HEK293 (cell line): ENCODE data around the gene NAA25.
A peak's percentile ranks its signal among the peaks of the same experiment; 100 is the strongest.

ENCODE experiments used
- CTCF ChIA-PET: fragments of 350-600 bp; formaldehyde crosslinking; extraction: SDS; loops from one replicate; lab custom pipeline; 2021; ENCODE audit warnings: antibody characterized with exemption; lab: Yijun Ruan, JAX
- POLR2A ChIA-PET: fragments of 300-600 bp; formaldehyde crosslinking; extraction: SDS; loops from one replicate; lab custom pipeline; 2020; ENCODE audit warnings: antibody characterized with exemption, inconsistent platforms; lab: Yijun Ruan, JAX
- H3K27ac ChIP-seq: fragments of 200-500 bp; sonication (Bioruptor generic); 2 replicates; pipeline ENCODE4 v1.5.1; 2014; ENCODE audit warnings: low read depth, low read length, control low read depth, inconsistent platforms; ENCODE audit errors: extremely low read depth
- H3K36me3 ChIP-seq, 2 experiments: fragments of 200-500 bp in 1 of 2; sonication (Bioruptor generic) in 1 of 2; 1 replicate in 1 of 2; 2 replicates in 1 of 2; pipeline ENCODE4 v1.5.1; 2014 to 2017; ENCODE audit warnings: inconsistent platforms in 2 of 2, low read length in 2 of 2; ENCODE audit not compliant: control insufficient read depth in 2 of 2, insufficient read depth in 1 of 2
- H3K4me1 ChIP-seq: fragments of 200-500 bp; sonication (Bioruptor generic); 2 replicates; pipeline ENCODE4 v1.5.1; 2014; ENCODE audit warnings: mild to moderate bottlenecking, low read length, inconsistent platforms; ENCODE audit not compliant: control insufficient read depth, insufficient read depth
- H3K4me3 ChIP-seq: 2 replicates; pipeline ENCODE4 v1.5.1; 2011; ENCODE audit warnings: low read depth, mild to moderate bottlenecking, control low read depth, low read length, moderate library complexity
- H3K9me3 ChIP-seq: fragments of 200-500 bp; sonication (Bioruptor generic); 2 replicates; pipeline ENCODE4 v1.5.1; 2014; ENCODE audit warnings: low read depth, low read length, inconsistent platforms; ENCODE audit not compliant: control insufficient read depth, insufficient read depth
- GLI4 ChIP-seq: fragments of 450-650 bp; formaldehyde crosslinking; IDR thresholded peaks from 2 replicates; pipeline ENCODE4 v1.5.1; 2016; ENCODE audit warnings: missing biosample characterization, missing genetic modification characterization
- GLIS2 ChIP-seq: fragments of 450-650 bp; formaldehyde crosslinking; IDR thresholded peaks from 2 replicates; pipeline ENCODE4 v1.5.1; 2016; ENCODE audit warnings: missing biosample characterization, missing genetic modification characterization
- IKZF3 ChIP-seq: fragments of 450-650 bp; IDR thresholded peaks from 2 replicates; pipeline ENCODE4 v1.5.0; 2018; ENCODE audit warnings: missing biosample characterization, mild to moderate bottlenecking, missing genetic modification characterization, moderate library complexity
- KLF10 ChIP-seq: fragments of 450-650 bp; IDR thresholded peaks from 2 replicates; pipeline ENCODE4 v1.5.1; 2018; ENCODE audit warnings: missing biosample characterization, mild to moderate bottlenecking, missing genetic modification characterization
- KLF16 ChIP-seq: fragments of 450-650 bp; formaldehyde crosslinking; IDR thresholded peaks from 2 replicates; pipeline ENCODE4 v1.5.1; 2017; ENCODE audit warnings: missing biosample characterization, missing genetic modification characterization
- KLF7 ChIP-seq: fragments of 450-650 bp; formaldehyde crosslinking; IDR thresholded peaks from 2 replicates; pipeline ENCODE4 v1.5.1; 2016; ENCODE audit warnings: missing biosample characterization, missing genetic modification characterization, borderline replicate concordance
- MZF1 ChIP-seq: fragments of 450-650 bp; formaldehyde crosslinking; IDR thresholded peaks from 2 replicates; pipeline ENCODE4 v1.5.1; 2017; ENCODE audit warnings: missing biosample characterization, missing genetic modification characterization, borderline replicate concordance
- PRDM1 ChIP-seq: fragments of 450-650 bp; formaldehyde crosslinking; IDR thresholded peaks from 2 replicates; pipeline ENCODE4; 2016; ENCODE audit warnings: missing biosample characterization, missing genetic modification characterization
- SETDB1 ChIP-seq: IDR thresholded peaks from one replicate; pipeline ENCODE4 v1.6.1; 2017; ENCODE audit warnings: mild to moderate bottlenecking, low read length, moderate library complexity, mixed read lengths; ENCODE audit not compliant: insufficient read length
- TRIM28 ChIP-seq: IDR thresholded peaks from 2 replicates; pipeline ENCODE4 v1.6.1; 2011; ENCODE audit warnings: low read length, control low read depth, borderline replicate concordance
- WT1 ChIP-seq: fragments of 450-650 bp; formaldehyde crosslinking; IDR thresholded peaks from 2 replicates; pipeline ENCODE4 v1.5.1; 2016; ENCODE audit warnings: missing biosample characterization, missing genetic modification characterization
- ZBTB26 ChIP-seq: fragments of 450-650 bp; formaldehyde crosslinking; optimal IDR thresholded peaks from 2 replicates; pipeline ENCODE3; 2016; ENCODE audit warnings: missing biosample characterization, mild to moderate bottlenecking, missing genetic modification characterization
- ZBTB48 ChIP-seq: fragments of 450-650 bp; formaldehyde crosslinking; IDR thresholded peaks from 2 replicates; pipeline ENCODE4 v1.5.1; 2016; ENCODE audit warnings: missing biosample characterization, missing genetic modification characterization
- ZFP37 ChIP-seq: fragments of 450-650 bp; formaldehyde crosslinking; IDR thresholded peaks from 2 replicates; pipeline ENCODE4 v1.5.1; 2016; ENCODE audit warnings: missing biosample characterization, missing genetic modification characterization
- ZNF133 ChIP-seq: fragments of 450-650 bp; formaldehyde crosslinking; IDR thresholded peaks from 2 replicates; pipeline ENCODE4 v1.5.1; 2016; ENCODE audit warnings: missing biosample characterization, missing genetic modification characterization
- ZNF248 ChIP-seq: fragments of 450-650 bp; formaldehyde crosslinking; IDR thresholded peaks from 2 replicates; pipeline ENCODE4 v1.5.1; 2017; ENCODE audit warnings: missing biosample characterization, missing genetic modification characterization
- ZNF26 ChIP-seq: fragments of 450-650 bp; formaldehyde crosslinking; IDR thresholded peaks from 2 replicates; pipeline ENCODE4 v1.5.1; 2016; ENCODE audit warnings: missing biosample characterization, missing genetic modification characterization
- ZNF335 ChIP-seq: fragments of 450-650 bp; formaldehyde crosslinking; conservative IDR thresholded peaks from 2 replicates; pipeline ENCODE4 v1.5.1; 2016; ENCODE audit warnings: missing biosample characterization, missing genetic modification characterization
- ZNF341 ChIP-seq: fragments of 450-650 bp; formaldehyde crosslinking; IDR thresholded peaks from 2 replicates; pipeline ENCODE4; 2016; ENCODE audit warnings: low read depth, missing biosample characterization, missing genetic modification characterization
- ZNF350 ChIP-seq: fragments of 450-650 bp; formaldehyde crosslinking; IDR thresholded peaks from 2 replicates; pipeline ENCODE4 v1.5.0; 2017; ENCODE audit warnings: missing biosample characterization, mild to moderate bottlenecking, missing genetic modification characterization
- ZNF354C ChIP-seq: fragments of 450-650 bp; formaldehyde crosslinking; IDR thresholded peaks from 2 replicates; pipeline ENCODE4 v1.5.1; 2016; ENCODE audit warnings: missing biosample characterization, missing genetic modification characterization, low read depth, borderline replicate concordance
- ZNF398 ChIP-seq: fragments of 450-650 bp; formaldehyde crosslinking; IDR thresholded peaks from 2 replicates; pipeline ENCODE4 v1.5.1; 2017; ENCODE audit warnings: missing biosample characterization, missing genetic modification characterization
- ZNF426 ChIP-seq: fragments of 450-650 bp; formaldehyde crosslinking; IDR thresholded peaks from 2 replicates; pipeline ENCODE4 v1.5.1; 2017; ENCODE audit warnings: missing biosample characterization, missing genetic modification characterization, mild to moderate bottlenecking, inconsistent platforms, moderate library complexity
- ZNF501 ChIP-seq: fragments of 450-650 bp; formaldehyde crosslinking; IDR thresholded peaks from 2 replicates; pipeline ENCODE4 v1.5.1; 2016; ENCODE audit warnings: missing biosample characterization, missing genetic modification characterization
- ZNF513 ChIP-seq: fragments of 450-650 bp; IDR thresholded peaks from 2 replicates; pipeline ENCODE4 v1.5.1; 2018; ENCODE audit warnings: missing biosample characterization, missing genetic modification characterization
- ZNF514 ChIP-seq: fragments of 450-650 bp; formaldehyde crosslinking; IDR thresholded peaks from 2 replicates; pipeline ENCODE4 v1.5.1; 2016; ENCODE audit warnings: missing biosample characterization, missing genetic modification characterization
- ZNF530 ChIP-seq: fragments of 450-650 bp; formaldehyde crosslinking; IDR thresholded peaks from 2 replicates; pipeline ENCODE4 v1.5.1; 2016; ENCODE audit warnings: low read depth, missing biosample characterization, missing genetic modification characterization
- ZNF600 ChIP-seq: fragments of 450-650 bp; formaldehyde crosslinking; IDR thresholded peaks from 2 replicates; pipeline ENCODE4 v1.5.1; 2016; ENCODE audit warnings: missing biosample characterization, missing genetic modification characterization
- ZNF621 ChIP-seq: fragments of 450-650 bp; formaldehyde crosslinking; IDR thresholded peaks from 2 replicates; pipeline ENCODE4 v1.5.1; 2017; ENCODE audit warnings: missing biosample characterization, missing genetic modification characterization
- ZNF654 ChIP-seq: fragments of 450-650 bp; formaldehyde crosslinking; IDR thresholded peaks from 2 replicates; pipeline ENCODE4 v1.5.1; 2016; ENCODE audit warnings: low read depth, missing biosample characterization, missing genetic modification characterization
- ZNF791 ChIP-seq: fragments of 450-650 bp; formaldehyde crosslinking; IDR thresholded peaks from 2 replicates; pipeline ENCODE4 v1.5.1; 2016; ENCODE audit warnings: missing biosample characterization, missing genetic modification characterization
- ZSCAN18 ChIP-seq: fragments of 450-650 bp; formaldehyde crosslinking; IDR thresholded peaks from 2 replicates; pipeline ENCODE4 v1.5.1; 2016; ENCODE audit warnings: missing biosample characterization, missing genetic modification characterization

NAA25 gene

GRCh38 chr12:112121780-112122565, 13.4 kb upstream of the NAA25 start (continued):
- TF ChIP-seq WT1 = peak; percentile 69
- peak; percentile 92 for TF ChIP-seq ZBTB48
- TF ChIP-seq ZNF501 = 0 out of 2 replicates have a peak, but pooled peaks have one; percentile 45
- TF ChIP-seq GLI4 (tag by site-specific recombination) = no peak
- peak; percentile 96 for TF ChIP-seq ZNF600 (tag by site-specific recombination)
- TF ChIP-seq ZNF354C (tag by site-specific recombination) = no peak
- TF ChIP-seq GLIS2 (tag by site-specific recombination) = peak; percentile 5; the same call in 1 of the 2 replicates
- no peak for TF ChIP-seq ZNF350
- TF ChIP-seq SETDB1 = no peak
- no peak for TF ChIP-seq ZNF530 (tag by site-specific recombination)
- no peak for TF ChIP-seq ZNF26 (tag by site-specific recombination)
- peak; percentile 65; the same call in 1 of the 2 replicates for TF ChIP-seq ZFP37
- no peak for TF ChIP-seq ZNF248 (tag by site-specific recombination)
- no peak for TF ChIP-seq ZNF654 (tag by site-specific recombination)
- no peak for TF ChIP-seq TRIM28
- TF ChIP-seq MZF1 (tag by site-specific recombination) = no peak; the same call in 1 of the 2 replicates
- 0 out of 2 replicates have a peak, but pooled peaks have one; percentile 40 for TF ChIP-seq IKZF3 (tag by site-specific recombination)
- TF ChIP-seq PRDM1 (tag by site-specific recombination) = peak; percentile 41; the same call in 1 of the 2 replicates
- TF ChIP-seq ZNF398 (tag by site-specific recombination) = no peak
- no peak for TF ChIP-seq ZNF791 (tag by site-specific recombination)
- TF ChIP-seq KLF7 (tag by site-specific recombination) = no peak
- TF ChIP-seq ZNF133 (tag by site-specific recombination) = no peak
- no peak for TF ChIP-seq ZNF514 (tag by site-specific recombination)

- POLR2A ChIA-PET = interaction anchor here (4.1 kb wide), 1 partner anchor 8 kb away, joined by 66 read pairs; the partner anchor contains the start of gene TRAFD1
- H3K27ac ChIP-seq = no peak overlapping the region
- CTCF ChIA-PET = interaction anchor here (0.6 to 0.7 kb wide), 2 partner anchors 30 to 52 kb away, joined by 3 to 4 read pairs; no protein-coding TSS in a partner anchor
- no peak for TF ChIP-seq ZNF335 (tag by site-specific recombination)
- no peak for TF ChIP-seq ZNF426 (tag by site-specific recombination)
- TF ChIP-seq ZNF341 (tag by site-specific recombination) = no peak
- TF ChIP-seq ZNF513 (tag by site-specific recombination) = no peak
- TF ChIP-seq ZNF354C (tag by site-specific recombination) = no peak
- no peak for TF ChIP-seq GLIS2 (tag by site-specific recombination)
- TF ChIP-seq KLF16 (tag by site-specific recombination) = no peak
- TF ChIP-seq ZSCAN18 (tag by site-specific recombination) = no peak
- TF ChIP-seq KLF10 (tag by site-specific recombination) = no peak
- no peak for TF ChIP-seq ZNF621
- no peak for TF ChIP-seq ZBTB26 (tag by site-specific recombination)
Observed at GRCh38 chr12:112117685-112118084, 9.1 kb upstream of the NAA25 start.

More at GRCh38 chr12:112117685-112118084, 9.1 kb upstream of the NAA25 start:
- no peaks in the 10 kb centered on the region for H3K9me3 ChIP-seq
- no peak overlapping the region for H3K4me3 ChIP-seq
- no peaks in the 10 kb centered on the region for H3K36me3 ChIP-seq
- peaks cover 17% of the 10 kb centered on the region for H3K4me1 ChIP-seq
